HG03039 (cell line): ENCODE data around the gene CALHM4.

Experiments used
- ATAC-seq: cut with Tn5 transposase; IDR thresholded peaks from one replicate; pipeline ENCODE4 v1.9.1; 2021; ENCODE audit warnings: mild to moderate bottlenecking, moderate library complexity; ENCODE audit not compliant: unreplicated experiment

Gene CALHM4, protein sequence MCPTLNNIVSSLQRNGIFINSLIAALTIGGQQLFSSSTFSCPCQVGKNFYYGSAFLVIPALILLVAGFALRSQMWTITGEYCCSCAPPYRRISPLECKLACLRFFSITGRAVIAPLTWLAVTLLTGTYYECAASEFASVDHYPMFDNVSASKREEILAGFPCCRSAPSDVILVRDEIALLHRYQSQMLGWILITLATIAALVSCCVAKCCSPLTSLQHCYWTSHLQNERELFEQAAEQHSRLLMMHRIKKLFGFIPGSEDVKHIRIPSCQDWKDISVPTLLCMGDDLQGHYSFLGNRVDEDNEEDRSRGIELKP

DNA sequence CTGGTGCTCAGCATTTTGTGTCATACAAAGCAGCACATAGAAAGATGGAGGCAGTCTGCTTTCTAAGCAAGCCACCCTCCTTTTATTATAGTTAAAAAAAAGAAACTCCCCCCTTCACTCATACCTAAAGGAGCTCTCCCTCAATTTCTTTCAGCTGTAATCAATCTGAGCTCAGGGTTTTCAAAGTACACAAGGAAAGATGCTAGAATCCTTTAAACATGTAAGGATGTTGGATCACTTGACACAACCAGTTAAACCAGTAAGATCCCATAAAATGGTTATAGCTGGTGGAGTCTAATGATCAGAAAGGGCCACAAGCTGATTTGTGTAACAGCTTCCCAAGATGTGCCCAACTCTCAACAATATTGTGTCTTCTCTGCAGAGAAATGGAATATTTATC, at the start of gene CALHM4:
TSS of gene CALHM4 (plus strand) at position 301 of the 400 bp plus-strand sequence. CDS start at position 344, 43 bp downstream.
- no peak for ATAC-seq

DNA sequence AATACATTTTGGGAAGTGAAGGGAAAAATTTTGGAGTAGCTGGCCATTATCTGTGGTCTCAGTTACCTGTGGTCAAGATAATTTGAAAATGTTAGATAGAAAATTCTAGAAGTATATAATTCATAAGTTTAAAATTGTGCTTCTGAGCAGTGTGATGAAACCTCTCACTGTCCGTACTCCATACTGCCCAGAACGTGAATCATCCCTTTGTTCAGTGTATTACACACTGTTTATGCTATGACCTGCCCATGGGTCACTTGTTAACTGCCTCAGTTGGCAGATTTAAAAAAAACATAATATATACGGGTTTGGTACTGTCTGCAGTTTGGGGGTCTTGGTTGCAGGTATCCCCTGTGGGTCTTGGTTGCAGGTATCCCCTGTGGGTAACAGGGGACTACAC, 46.2 kb upstream of the CALHM4 start:
- no peak for ATAC-seq

DNA sequence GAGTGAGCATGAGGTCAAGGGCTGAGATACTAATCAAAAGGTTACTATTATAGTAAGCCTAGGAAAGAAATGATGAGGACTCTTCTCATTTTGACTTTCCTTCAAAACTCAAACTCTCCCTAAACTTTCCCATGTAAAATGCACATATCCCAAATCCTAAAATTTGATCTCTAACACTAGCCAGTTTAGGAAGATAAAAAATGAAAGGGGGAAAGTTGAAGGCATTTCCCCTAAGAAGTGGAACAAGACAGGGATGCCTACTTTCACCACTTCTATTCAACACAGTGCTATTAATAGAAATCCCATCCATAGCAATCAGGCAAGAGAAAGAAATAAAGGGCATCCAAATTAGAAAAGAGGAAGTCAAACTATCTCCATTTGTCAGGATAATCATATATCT, 45.0 kb upstream of the CALHM4 start:
- no peak for ATAC-seq

DNA sequence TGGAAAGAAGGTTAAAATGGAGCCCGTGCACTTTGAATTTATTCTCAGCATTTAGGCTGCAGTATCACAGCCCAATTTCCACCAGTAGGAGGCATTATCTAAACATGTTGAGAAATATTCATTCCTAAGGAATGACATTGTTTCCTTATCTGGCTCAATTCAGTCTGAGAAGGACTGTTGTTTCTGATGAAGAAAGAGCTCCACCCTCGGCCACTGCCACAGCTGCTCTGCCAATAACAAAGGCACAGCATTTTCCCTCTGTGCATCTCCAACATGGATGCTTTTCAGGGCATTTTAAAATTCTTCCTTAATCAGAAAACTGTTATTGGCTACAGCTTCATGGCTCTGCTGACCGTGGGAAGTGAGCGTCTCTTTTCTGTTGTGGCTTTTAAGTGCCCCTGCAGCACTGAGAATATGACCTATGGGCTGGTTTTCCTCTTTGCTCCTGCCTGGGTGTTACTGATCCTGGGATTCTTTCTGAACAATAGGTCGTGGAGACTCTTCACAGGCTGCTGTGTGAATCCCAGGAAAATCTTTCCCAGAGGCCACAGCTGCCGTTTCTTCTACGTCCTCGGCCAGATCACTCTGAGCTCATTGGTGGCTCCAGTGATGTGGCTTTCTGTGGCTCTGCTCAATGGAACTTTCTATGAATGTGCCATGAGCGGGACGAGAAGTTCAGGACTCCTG, 42.0 kb upstream of the CALHM4 start, which contains the start of gene CALHM5:
TSS of gene CALHM5 (plus strand) at position 216 of the 687 bp plus-strand sequence. CDS start at position 274, 58 bp downstream.
- no peak for ATAC-seq

DNA sequence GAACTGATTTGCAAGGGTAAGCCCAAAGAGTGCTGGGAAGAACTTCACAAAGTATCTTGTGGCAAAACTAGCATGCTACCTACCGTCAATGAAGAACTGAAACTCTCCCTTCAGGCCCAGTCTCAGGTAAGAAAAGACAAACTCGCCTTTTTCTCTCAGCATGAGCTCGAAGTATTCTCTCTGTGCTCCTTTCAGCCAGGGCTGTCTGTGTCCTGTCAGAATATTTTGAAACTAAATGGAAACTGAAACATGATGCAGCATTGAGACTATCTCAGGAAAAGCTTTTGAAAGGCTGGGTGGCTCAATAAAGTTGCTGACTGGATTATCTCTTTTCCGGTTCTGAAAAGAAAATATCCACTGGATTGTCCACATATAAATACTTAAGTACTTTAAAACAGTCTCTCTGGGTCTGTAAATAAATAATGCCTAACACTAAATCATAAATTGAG, 41.4 kb upstream of the CALHM4 start:
- peak; percentile 81 for ATAC-seq

DNA sequence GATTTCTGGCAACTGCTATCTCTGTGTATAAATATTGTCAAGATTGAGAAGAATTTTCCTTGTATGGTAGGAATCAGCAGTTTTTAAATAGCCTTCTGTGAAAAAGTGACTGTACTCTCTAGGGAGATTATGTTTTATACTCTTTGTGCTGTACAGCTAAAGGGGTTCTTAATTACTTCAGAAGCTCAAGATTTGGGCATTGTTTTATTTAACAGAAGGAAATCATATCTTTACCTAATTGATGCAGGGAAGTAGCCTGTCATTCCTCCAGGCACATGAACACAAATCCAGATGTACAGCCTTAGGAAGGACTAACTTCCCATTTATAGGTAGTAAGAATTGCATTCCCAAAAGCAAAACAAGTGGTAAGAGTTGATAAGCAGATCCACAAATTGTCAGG, 40.8 kb upstream of the CALHM4 start:
- ATAC-seq, result no peak

DNA sequence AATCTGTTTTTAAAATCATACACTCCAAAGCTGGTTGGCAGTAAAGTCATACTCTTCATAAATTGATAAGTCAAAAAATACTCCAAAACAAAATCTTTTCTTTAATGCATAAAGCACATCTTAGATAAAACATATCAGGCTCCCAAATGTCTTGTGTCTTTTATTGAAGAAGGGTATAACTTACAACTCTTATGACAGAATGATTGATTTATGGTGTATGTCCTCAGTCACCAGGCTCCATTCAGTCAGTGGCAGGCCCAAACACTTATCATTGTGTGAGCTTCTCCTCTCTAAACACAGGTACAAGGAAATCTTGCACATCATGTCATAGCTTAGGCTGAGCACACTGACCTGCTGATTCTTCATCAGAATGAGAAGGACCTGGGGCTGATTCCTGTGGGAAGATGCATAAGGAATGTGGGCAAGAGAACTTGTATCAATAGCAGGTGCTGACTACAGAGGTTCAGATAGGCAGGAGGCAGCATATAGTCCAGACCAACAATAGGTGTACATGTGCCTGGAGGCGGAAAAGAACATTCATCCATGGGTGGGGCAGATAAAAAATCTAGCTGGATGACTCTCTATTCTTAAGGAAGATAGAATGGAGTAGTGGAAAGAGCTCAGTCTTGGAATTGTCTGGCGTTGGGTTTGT, 40.2 kb upstream of the CALHM4 start:
- ATAC-seq, result no peak

DNA sequence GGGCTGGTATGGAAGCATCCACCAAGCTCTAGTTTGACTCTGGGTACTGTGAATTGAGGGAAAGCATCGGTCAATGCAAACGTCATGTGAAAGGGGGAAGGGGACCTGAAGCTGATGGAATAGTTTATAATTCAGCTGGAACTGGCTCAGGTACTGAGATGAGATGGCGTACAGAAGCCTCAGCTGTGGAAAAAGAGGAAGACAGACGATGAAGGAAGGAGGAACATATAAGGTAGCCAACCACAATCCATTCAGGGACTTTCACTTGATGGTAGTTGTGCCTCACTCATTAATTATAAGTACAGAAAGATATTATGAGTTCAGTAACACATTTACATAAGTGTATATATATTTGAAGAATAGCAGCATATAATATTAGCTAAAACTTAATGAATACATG, 39.4 kb upstream of the CALHM4 start:
- ATAC-seq, result no peak

DNA sequence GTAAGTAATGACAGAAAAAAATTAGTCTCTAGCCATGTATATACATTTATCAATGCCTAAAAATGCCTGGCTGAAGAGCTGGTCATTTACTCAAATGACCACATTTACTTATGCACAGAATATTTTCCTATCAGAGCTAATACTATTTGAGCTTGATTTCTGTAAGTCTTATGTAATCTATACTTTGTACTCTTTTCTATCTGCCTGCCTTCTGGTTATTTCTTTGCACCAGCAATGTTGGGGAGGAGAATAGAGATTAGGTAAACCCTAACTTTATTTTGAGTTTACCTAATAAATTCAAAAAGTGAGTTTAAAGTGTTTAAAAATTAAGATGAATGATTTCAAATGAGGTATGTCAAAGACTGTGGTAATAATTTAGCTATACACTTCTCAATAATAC, 38.4 kb upstream of the CALHM4 start:
- ATAC-seq, result no peak

DNA sequence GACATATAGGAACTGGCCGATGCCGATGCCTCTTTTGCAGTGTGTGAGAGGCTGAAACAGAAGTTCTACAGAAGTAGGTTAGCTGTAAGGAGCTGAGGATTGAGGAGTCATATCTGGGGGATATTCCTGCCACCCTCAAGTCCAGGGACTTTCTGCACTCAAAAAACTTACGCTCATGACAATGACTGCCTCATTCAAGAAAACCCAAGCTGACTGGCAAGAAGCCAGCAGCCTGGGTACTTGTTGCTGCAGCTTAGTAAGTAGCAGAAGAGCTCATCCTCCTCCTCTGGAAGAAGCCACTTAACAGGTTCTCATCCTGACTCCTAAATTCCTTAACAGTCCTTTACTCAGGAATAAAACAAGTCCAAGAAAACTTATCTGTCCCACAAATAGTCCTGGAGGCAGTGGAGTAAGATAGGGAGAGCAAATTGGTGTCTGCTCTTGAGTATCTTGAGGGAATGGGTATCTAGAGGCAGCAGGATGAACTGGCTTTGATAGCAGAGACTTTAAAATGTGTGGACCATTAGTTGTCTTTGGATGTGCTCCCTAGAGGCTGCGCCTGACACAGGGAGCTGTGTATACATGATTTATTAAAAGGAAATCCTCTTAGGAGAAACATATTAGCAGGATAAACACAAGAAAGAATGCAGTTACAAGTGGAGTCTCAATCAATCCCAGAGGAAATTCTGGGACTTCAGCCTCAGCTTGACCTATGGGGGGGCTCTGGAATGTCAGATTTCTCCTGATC, 34.8 kb upstream of the CALHM4 start:
- ATAC-seq, result no peak

DNA sequence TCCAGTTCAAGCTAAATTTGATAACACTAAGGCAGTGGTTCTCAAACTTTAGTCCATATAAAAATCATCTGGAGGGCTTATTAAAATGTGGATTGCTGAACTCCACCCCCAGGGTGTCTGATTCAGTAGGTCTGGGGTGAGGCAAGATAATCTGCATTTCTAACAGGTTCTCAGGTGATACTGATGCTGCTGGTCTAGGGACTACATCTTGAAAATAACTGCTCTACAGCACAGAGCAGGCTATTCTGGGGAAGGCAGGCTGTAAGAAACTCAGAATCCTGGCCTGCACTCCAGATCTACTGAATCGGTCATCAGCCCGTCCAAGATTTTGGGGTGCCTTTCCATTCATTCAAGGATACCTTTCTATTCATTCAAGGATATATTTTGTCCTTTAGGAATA, 30.7 kb upstream of the CALHM4 start:
- ATAC-seq, result no peak

DNA sequence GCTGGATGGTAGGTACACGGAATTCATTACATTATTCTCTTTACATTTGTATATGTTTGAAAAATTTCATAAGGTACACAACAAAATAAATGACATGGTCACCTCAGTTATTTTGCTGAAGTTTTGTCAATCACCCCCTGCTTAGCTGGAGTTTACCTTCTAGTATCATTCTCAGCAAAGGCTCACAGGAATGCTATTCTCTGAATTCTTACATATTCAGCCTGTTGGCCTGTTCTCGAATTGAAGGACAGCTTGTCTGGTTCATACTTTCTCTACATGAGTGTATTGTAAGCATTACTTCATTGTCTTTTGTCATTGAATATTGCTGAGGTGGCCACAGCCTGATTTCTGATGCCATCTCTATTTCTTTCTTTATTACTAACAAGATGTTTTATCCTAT, 29.3 kb upstream of the CALHM4 start:
- ATAC-seq, result no peak

DNA sequence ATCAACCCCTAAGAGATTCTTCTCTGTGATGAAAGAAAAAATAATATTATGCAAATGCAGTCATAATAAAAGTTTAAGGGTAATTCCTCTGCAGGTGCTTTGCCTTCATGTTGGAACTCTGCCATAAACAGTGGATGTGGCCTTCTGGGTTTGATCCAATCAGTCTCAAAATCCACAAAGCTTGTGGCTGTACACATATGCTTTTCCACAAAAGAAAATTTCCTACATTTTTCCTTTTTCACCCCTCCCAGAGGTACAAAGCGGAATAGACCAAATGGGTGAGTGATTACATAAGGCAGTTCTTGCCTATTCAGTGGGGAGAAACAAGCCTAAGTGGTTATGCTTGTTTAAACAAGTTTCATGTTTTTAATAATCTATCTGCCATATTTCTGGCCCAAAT, 25.4 kb upstream of the CALHM4 start:
- ATAC-seq, result no peak

DNA sequence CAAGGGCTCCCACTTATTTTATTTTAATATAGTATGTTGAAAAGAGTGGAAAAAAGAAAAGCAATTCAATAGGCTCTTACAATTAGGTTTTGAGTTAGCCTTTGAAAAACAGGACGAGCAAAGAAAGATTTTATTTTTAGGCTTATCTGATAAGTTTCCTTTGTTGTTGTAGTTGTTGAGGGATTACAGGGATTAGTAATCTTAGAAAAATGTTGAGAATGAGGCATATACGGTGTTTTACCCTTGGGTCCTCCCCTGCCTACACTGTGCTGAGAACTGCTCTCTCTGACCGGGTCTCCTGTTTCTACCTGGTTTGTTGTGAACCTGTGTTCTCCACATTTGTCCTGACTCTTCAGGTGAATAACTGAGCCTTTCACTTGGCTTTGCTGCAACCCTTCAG, 24.8 kb upstream of the CALHM4 start:
- no peak for ATAC-seq

DNA sequence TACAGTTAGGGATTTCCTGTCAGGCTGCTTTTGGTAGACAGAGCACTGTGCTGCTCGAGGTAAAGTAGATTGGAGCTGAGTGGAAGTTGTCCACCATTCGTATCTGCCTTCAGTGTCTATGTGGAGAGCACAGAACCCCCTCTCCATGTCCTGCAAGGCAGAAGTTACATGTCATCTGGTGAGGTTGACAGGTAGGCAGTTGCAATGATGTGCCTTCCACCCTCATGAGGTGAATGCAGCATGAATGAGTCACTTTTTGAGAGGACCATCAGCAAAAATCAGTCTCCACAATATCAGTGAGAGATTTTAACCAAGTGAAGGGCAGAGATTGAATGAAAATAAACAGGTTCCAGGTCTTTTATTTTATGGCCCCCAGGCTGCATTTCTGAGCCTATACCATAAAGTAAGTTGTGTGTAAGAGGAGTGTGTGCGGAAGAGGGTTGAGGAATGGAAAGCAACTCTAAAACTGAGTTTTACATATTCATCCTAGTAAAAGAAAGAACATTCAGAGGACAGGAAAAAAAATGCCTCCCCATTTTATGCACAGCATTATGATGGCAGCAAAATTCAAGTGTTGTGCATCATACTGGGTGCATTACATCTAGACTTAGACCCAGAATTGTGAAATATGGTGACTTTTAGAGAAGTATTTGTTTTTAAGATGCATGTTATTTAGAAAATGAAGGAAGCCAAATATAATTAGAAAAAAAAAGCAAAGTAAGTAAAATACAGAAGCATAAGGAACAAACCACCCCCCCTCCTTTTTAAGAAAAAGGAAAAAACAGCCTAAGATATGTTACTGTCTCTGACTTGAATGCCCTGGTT, 23.9 kb upstream of the CALHM4 start:
- ATAC-seq, result no peak

DNA sequence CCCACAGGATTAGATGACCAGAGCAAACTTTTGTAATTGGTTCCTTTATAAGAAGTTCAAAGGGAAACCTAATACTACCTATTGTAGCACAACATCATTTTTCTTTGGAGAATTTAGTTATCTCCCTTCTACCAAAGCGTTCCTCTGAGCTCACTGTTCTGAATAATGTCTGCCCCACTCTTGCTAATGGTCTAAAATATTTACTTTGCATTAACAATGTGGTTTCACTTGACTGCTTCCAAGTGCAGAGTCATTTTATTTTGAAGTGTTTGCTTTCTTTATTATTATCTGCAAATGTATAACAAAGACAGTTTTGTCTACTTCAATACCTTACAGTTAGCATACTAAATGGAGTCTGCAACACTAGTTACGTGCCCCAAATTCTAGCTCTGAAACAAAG, 23.1 kb upstream of the CALHM4 start:
- ATAC-seq, result no peak

DNA sequence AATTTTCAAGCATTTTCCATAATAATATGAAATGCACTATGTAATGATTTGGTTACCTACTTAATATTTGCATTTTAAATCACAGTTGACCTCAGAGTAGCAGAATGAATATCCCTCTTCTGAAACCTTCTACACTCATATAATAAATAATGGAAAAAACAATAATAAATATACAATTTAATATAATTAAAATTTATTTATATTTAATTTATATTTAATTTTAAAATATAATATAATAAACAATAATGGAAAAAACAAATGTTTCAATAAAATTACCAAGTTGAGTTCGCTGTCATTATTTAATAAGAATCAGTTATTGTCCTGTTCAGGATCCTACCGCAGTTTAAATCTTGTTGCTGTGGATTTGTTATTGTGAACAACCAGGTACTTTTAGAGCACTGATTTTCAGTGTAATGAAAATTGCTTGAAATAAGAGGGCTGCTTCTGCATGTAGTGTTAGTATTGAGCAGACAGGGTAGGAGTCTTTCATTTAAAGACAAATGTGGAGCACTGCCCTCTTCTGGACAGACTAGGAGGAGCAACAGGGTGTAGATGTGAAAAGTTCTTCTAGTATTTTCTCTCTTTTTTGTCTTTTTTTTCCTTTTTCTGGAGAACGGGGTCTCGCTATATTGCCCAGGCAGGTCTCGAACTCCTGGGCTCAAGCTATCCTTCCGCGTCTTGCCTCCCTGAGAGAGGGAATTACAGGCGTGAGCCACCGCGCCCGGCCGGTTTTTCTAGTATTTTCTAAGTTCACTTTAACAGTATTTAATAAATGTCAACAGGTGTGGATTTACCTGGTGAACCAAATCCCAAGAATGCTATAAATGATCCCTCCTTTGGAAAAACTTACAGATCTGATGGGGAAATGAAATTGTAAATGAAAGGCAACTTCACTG, 21.6 kb upstream of the CALHM4 start:
- ATAC-seq, result peak; percentile 60

DNA sequence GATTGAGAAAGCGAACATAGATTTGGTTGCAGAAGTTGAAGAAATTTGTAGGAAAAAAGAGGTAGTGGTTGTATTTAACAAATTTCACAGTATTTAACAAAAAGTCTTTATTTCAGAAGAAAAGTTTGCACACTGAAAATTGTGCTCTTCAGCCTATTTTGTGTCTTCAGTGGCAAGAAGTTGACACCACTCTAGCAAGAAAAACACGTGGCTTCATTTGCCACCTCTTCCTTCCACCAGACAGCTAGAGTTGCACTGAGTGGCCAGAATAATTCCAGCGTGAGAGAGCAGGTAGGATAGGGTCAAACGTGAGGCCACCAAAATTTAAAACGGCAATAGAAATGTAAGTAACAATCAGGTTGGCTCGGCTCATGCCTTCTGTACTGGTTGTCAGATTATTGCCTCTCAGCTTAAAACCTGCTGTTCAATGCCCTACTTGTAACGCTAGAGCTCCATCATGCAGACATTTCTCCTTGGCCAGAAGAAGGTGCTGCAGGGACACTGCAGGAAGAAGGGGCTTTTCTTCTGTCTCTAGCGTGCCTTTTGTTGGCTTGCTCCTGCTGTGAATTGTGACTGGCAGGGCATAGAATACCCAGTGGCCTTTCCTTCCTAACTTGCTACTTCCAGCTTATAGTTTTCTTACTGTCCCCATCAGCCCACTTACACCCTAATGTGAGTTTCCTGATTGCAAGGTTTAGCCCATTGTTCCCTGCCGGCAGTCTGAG, 20.2 kb upstream of the CALHM4 start:
- no peak for ATAC-seq

DNA sequence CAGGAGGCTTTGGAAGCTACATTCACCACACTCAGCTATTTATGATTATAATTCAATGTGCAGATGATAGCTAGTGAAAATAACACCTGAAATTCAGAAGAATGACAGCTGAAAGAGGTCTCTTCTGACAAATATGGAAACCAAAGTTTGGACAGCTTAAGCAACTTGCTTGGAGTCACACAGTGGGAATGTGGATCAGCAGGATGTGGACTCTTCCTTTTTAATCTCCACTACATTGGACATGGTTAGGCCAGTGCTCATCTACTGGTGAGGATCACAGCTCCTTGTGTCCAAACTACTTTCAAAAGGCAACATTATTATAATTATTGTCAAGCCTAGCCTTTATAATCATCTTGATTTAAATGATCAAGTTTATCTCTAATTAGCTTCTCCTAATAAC, 18.4 kb upstream of the CALHM4 start:
- no peak for ATAC-seq
